H9 (cell line): ENCODE data around the gene NEK7. TPM values are rescaled to one million over a fixed set of nuclear protein-coding genes. Genes with fewer than 3 reads are reported as not detected.

Source experiments
- DNase-seq: peaks from one replicate; pipeline ENCODE4 v3.0.0-alpha.2; 2017
- H2AFZ ChIP-seq: one replicate; pipeline ENCODE4 v1.6.1; 2013; ENCODE audit warnings: mild to moderate bottlenecking, low read length, control low read depth, moderate library complexity
- H2AK5ac ChIP-seq: 2 replicates; pipeline ENCODE4 v1.6.1; 2013; ENCODE audit warnings: low read length, control low read depth, mixed read lengths; ENCODE audit not compliant: insufficient read length
- H2BK120ac ChIP-seq: one replicate; pipeline ENCODE4 v1.6.1; 2013; ENCODE audit warnings: low read depth, mild to moderate bottlenecking, low read length, control low read depth, inconsistent platforms; ENCODE audit not compliant: poor library complexity, severe bottlenecking
- H2BK12ac ChIP-seq: 2 replicates; pipeline ENCODE4 v1.6.1; 2013; ENCODE audit warnings: low read length, control low read depth, mixed read lengths, low read depth; ENCODE audit not compliant: insufficient read length
- H2BK15ac ChIP-seq: 2 replicates; pipeline ENCODE4 v1.6.1; 2013; ENCODE audit warnings: low read depth, low read length, control low read depth
- H2BK20ac ChIP-seq: one replicate; pipeline ENCODE4 v1.6.1; 2013; ENCODE audit warnings: low read depth, mild to moderate bottlenecking, low read length, control low read depth, inconsistent platforms; ENCODE audit not compliant: poor library complexity, severe bottlenecking
- H2BK5ac ChIP-seq: 2 replicates; pipeline ENCODE4 v1.6.1; 2013; ENCODE audit warnings: low read length, control low read depth, mixed read lengths; ENCODE audit not compliant: insufficient read length
- H3K14ac ChIP-seq: 2 replicates; pipeline ENCODE4 v1.6.1; 2013; ENCODE audit warnings: low read length, control low read depth; ENCODE audit not compliant: insufficient read depth
- H3K18ac ChIP-seq: 2 replicates; pipeline ENCODE4 v1.6.1; 2013; ENCODE audit warnings: low read depth, mild to moderate bottlenecking, mixed read lengths, low read length, control low read depth; ENCODE audit not compliant: insufficient read length
- H3K23ac ChIP-seq: 2 replicates; pipeline ENCODE4 v1.6.1; 2013; ENCODE audit warnings: low read length, control low read depth, mixed read lengths, low read depth; ENCODE audit not compliant: insufficient read length
- H3K23me2 ChIP-seq: 2 replicates; pipeline ENCODE4 v1.6.1; 2013; ENCODE audit warnings: low read depth, mild to moderate bottlenecking, mixed read lengths, low read length, control low read depth; ENCODE audit not compliant: insufficient read length, poor library complexity, severe bottlenecking
- H3K27ac ChIP-seq: 2 replicates; pipeline ENCODE4 v1.5.1; 2013; ENCODE audit warnings: low read length, control low read depth, mixed read lengths, low read depth; ENCODE audit not compliant: insufficient read length
- H3K27me3 ChIP-seq: 2 replicates; pipeline ENCODE4 v1.6.1; 2013; ENCODE audit warnings: low read length, control low read depth, inconsistent platforms; ENCODE audit not compliant: insufficient read depth
- H3K4ac ChIP-seq: 2 replicates; pipeline ENCODE4 v1.6.1; 2013; ENCODE audit warnings: low read depth, mild to moderate bottlenecking, control low read depth, inconsistent platforms, low read length, moderate library complexity
- H3K4me1 ChIP-seq: 2 replicates; pipeline ENCODE4 v1.6.1; 2013; ENCODE audit warnings: low read length, control low read depth, inconsistent platforms; ENCODE audit not compliant: insufficient read depth
- H3K4me2 ChIP-seq: 2 replicates; pipeline ENCODE4 v1.6.1; 2013; ENCODE audit warnings: low read length, control low read depth, mixed read lengths; ENCODE audit not compliant: insufficient read length, insufficient read depth
- H3K56ac ChIP-seq: 2 replicates; pipeline ENCODE4 v1.6.1; 2013; ENCODE audit warnings: low read depth, mild to moderate bottlenecking, mixed read lengths, low read length, control low read depth; ENCODE audit not compliant: insufficient read length
- H3K79me1 ChIP-seq: 2 replicates; pipeline ENCODE4 v1.6.1; 2013; ENCODE audit warnings: low read depth, mild to moderate bottlenecking, moderate library complexity, low read length, control low read depth, inconsistent platforms; ENCODE audit not compliant: insufficient read depth, poor library complexity, severe bottlenecking
- H3K79me2 ChIP-seq: 2 replicates; pipeline ENCODE4 v1.6.1; 2013; ENCODE audit warnings: low read length, control low read depth, inconsistent platforms; ENCODE audit not compliant: insufficient read depth
- H3K9ac ChIP-seq: 2 replicates; pipeline ENCODE4 v1.6.1; 2013; ENCODE audit warnings: low read length, control low read depth, mixed read lengths; ENCODE audit not compliant: insufficient read length; ENCODE audit errors: extremely low read depth
- H3K9me3 ChIP-seq: one replicate; pipeline ENCODE4 v1.6.1; 2013; ENCODE audit warnings: low read depth, low read length, inconsistent platforms; ENCODE audit not compliant: control insufficient read depth
- H3T11ph ChIP-seq: one replicate; pipeline ENCODE4 v1.6.1; 2013; ENCODE audit warnings: mild to moderate bottlenecking, low read length, control low read depth, inconsistent platforms
- H4K20me1 ChIP-seq: one replicate; pipeline ENCODE4 v1.6.1; 2013; ENCODE audit not compliant: control insufficient read depth, insufficient read length, insufficient read depth
- H4K5ac ChIP-seq: 2 replicates; pipeline ENCODE4 v1.6.1; 2013; ENCODE audit warnings: low read depth, mild to moderate bottlenecking, mixed read lengths, low read length, control low read depth; ENCODE audit not compliant: insufficient read length
- H4K8ac ChIP-seq: replicated peaks from 2 replicates; pipeline ENCODE4 v1.6.1; 2013; ENCODE audit warnings: low read length, control low read depth, mixed read lengths, low read depth; ENCODE audit not compliant: insufficient read length
- H4K91ac ChIP-seq: 2 replicates; pipeline ENCODE4 v1.6.1; 2013; ENCODE audit warnings: low read depth, mild to moderate bottlenecking, moderate library complexity, mixed read lengths, low read length, control low read depth; ENCODE audit not compliant: insufficient read length
- H3K27ac Mint-ChIP-seq, 3 experiments: 2 replicates in 2 of 3; 3 replicates in 1 of 3; pipeline ENCODE4 v1.8.0; 2020 to 2021; ENCODE audit warnings: mixed read lengths in 3 of 3, mild to moderate bottlenecking in 1 of 3, moderate library complexity in 1 of 3
- H3K27me3 Mint-ChIP-seq: 2 replicates; pipeline ENCODE4 v1.8.0; 2021; ENCODE audit warnings: low read depth, mild to moderate bottlenecking, moderate library complexity, mixed read lengths
- H3K36me3 Mint-ChIP-seq, 3 experiments: 2 replicates in 2 of 3; 3 replicates in 1 of 3; pipeline ENCODE4 v1.8.0; 2020 to 2021; ENCODE audit warnings: low read depth in 3 of 3, mixed read lengths in 3 of 3; ENCODE audit not compliant: insufficient read depth in 1 of 3
- H3K4me1 Mint-ChIP-seq, 2 experiments: 2 replicates each; pipeline ENCODE4 v1.8.0; 2020; ENCODE audit warnings: mixed read lengths in 2 of 2
- H3K4me3 Mint-ChIP-seq, 2 experiments: 2 replicates in 1 of 2; 3 replicates in 1 of 2; pipeline ENCODE4 v1.8.0; 2020 to 2021; ENCODE audit warnings: mild to moderate bottlenecking in 2 of 2, mixed read lengths in 2 of 2, moderate library complexity in 1 of 2
- H3K9me3 Mint-ChIP-seq, 2 experiments: 2 replicates in 1 of 2; 3 replicates in 1 of 2; pipeline ENCODE4 v1.8.0; 2020; ENCODE audit warnings: mild to moderate bottlenecking in 2 of 2, mixed read lengths in 2 of 2, moderate library complexity in 1 of 2
- CTCF ChIP-seq: fragments of 200-600 bp; sonication (generic); conservative IDR thresholded peaks from 3 replicates; pipeline ENCODE4 v1.8.0; 2021; ENCODE audit warnings: antibody characterized with exemption, mild to moderate bottlenecking
- WGBS: extraction: QIAGEN DNeasy Blood & Tissue Kit; methylation state at CpG from one replicate; pipeline ENCODE4 v1.1.7; 2013; ENCODE audit warnings: missing lambda C conversion rate, low lambda C conversion rate, mixed read lengths; ENCODE audit not compliant: insufficient read length; ENCODE audit errors: extremely low coverage; 5-methylcytosine and 5-hydroxymethylcytosine counted together
- total RNA-seq: library from RNA; stranded (reverse); gene quantifications from 2 replicates; pipeline ENCODE4 v1.2.1, GENCODE V29; 2021

Gene NEK7
- total RNA-seq, 1 experiment from 2014 or later, result 9.6 TPM

GRCh38 chr1:198211696-198212095 lies 54.9 kb downstream of the NEK7 start:
- H3K18ac ChIP-seq, result no peak overlapping the region
- no peak overlapping the region for H2AFZ ChIP-seq
- no peaks in the 10 kb centered on the region for H3K4me1 ChIP-seq
- no peak overlapping the region for H3K56ac ChIP-seq
- Mint-ChIP-seq H3K9me3 (peaks cover 16 to 21% of the 10 kb centered on the region in 2 experiments), H3K4me1 (no peaks in the 10 kb centered on the region; a peak in 1 of 4 replicates), H3K27ac (no peak overlapping the region), H3K4me3 (no peak overlapping the region), H3K27me3 (no peaks in the 10 kb centered on the region), H3K36me3 (peaks cover 14 to 38% (median 21%) of the 10 kb centered on the region in 3 experiments)
- H3K79me2 ChIP-seq, result no peaks in the 10 kb centered on the region
- H3K23me2 ChIP-seq, result no peaks in the 10 kb centered on the region
- H2BK20ac ChIP-seq, result no peak overlapping the region
- no peak overlapping the region for H2BK12ac ChIP-seq
- no peak overlapping the region for H4K5ac ChIP-seq
- TF ChIP-seq CTCF, result no peak
- H3K9me3 ChIP-seq, result no peaks in the 10 kb centered on the region
- no peak overlapping the region for H3K4me2 ChIP-seq
- no peak for DNase-seq
- H4K20me1 ChIP-seq, result no peaks in the 10 kb centered on the region
- H3T11ph ChIP-seq, result no peak overlapping the region
- no peaks in the 10 kb centered on the region for H3K79me1 ChIP-seq
- H2BK120ac ChIP-seq, result no peak overlapping the region
- no peak overlapping the region for H2BK15ac ChIP-seq
- no peak overlapping the region for H4K91ac ChIP-seq
- no peak overlapping the region for H3K4ac ChIP-seq
- H3K23ac ChIP-seq, result no peak overlapping the region
- no peak overlapping the region for H4K8ac ChIP-seq
- no peak overlapping the region for H2BK5ac ChIP-seq
- no peak overlapping the region for H3K27ac ChIP-seq
- no peak overlapping the region for H3K14ac ChIP-seq
- H3K27me3 ChIP-seq, result no peaks in the 10 kb centered on the region
- H3K9ac ChIP-seq, result no peak overlapping the region
- WGBS, result no CpG with 5 or more reads among the region's 11 CpGs
- H2AK5ac ChIP-seq, result no peak overlapping the region
